Activated T-cell treated with anti-CD3 and anti-CD28 coated beads, Interleukin-2, amount 50 U/mL, for 72 hours (primary cell): ENCODE data around the gene EYA2. TPM values are rescaled to one million over a fixed set of nuclear protein-coding genes. Genes with fewer than 3 reads are reported as not detected.
"Not testable (repeated sequence)": the region's sequence is repeated elsewhere in the genome, so short reads cannot be mapped to it uniquely, and the experiment has no call there.

Source experiments
- ATAC-seq, 2 donors: fragments of 150-1000 bp; cut with Tn5 transposase; replicated peaks in 1 of 2; 2 replicates each; pipeline ENCODE4 v1.10.0; 2021; ENCODE audit warnings: moderate library complexity in 2 of 2, mild to moderate bottlenecking in 1 of 2
- DNase-seq, 2 donors: peaks; one replicate each; pipeline ENCODE4 v3.0.0; 2021 to 2022; ENCODE audit warnings: mixed read lengths in 1 of 2
- H3K27ac Mint-ChIP-seq: one replicate; pipeline ENCODE4 v1.8.0; 2022; ENCODE audit warnings: mild to moderate bottlenecking, moderate library complexity, mixed read lengths
- H3K27me3 Mint-ChIP-seq: one replicate; pipeline ENCODE4 v1.8.0; 2022; ENCODE audit warnings: low read depth, mixed read lengths
- H3K36me3 Mint-ChIP-seq, 2 donors: one replicate each; pipeline ENCODE4 v1.8.0; 2022; ENCODE audit warnings: mixed read lengths in 2 of 2, mild to moderate bottlenecking in 1 of 2; ENCODE audit not compliant: insufficient read depth in 2 of 2
- H3K4me1 Mint-ChIP-seq: one replicate; pipeline ENCODE4 v1.8.0; 2022; ENCODE audit warnings: low read depth, mixed read lengths
- H3K4me3 Mint-ChIP-seq, 2 donors: one replicate each; pipeline ENCODE4 v1.8.0; 2022; ENCODE audit warnings: mild to moderate bottlenecking in 2 of 2, mixed read lengths in 2 of 2, moderate library complexity in 2 of 2
- H3K9me3 Mint-ChIP-seq, 2 donors: one replicate each; pipeline ENCODE4 v1.8.0; 2022; ENCODE audit warnings: mixed read lengths in 2 of 2
- total RNA-seq, 2 donors: library from RNA; stranded (reverse); gene quantifications; one replicate each; pipeline ENCODE4 v1.2.3, GENCODE V29; 2022

EYA2 gene
- total RNA-seq, 2 donors from 2014 or later = 0.12 TPM; not detected in 1

GRCh38 chr20:47201074-47201730 is 306.6 kb downstream of the EYA2 start:
- DNase-seq (no peak), ATAC-seq (no peak)
- peaks cover 24% of the 10 kb centered on the region for H3K4me1 Mint-ChIP-seq
- no peaks in the 10 kb centered on the region for H3K9me3 Mint-ChIP-seq
- H3K27me3 Mint-ChIP-seq = no peaks in the 10 kb centered on the region
- no peak overlapping the region for H3K4me3 Mint-ChIP-seq
- no peak overlapping the region for H3K27ac Mint-ChIP-seq
- no peaks in the 10 kb centered on the region for H3K36me3 Mint-ChIP-seq

- DNase-seq = no peak
- Mint-ChIP-seq H3K4me3 (no peak overlapping the region), H3K9me3 (no peaks in the 10 kb centered on the region), H3K36me3 (no peaks in the 10 kb centered on the region), H3K4me1 (peaks cover 16% of the 10 kb centered on the region), H3K27ac (no peak overlapping the region), H3K27me3 (no peaks in the 10 kb centered on the region)
- no peak for ATAC-seq
Measured at GRCh38 chr20:47202733-47203667, 308.4 kb downstream of the EYA2 start.

- no peak overlapping the region for H3K27ac Mint-ChIP-seq
- no peaks in the 10 kb centered on the region for H3K36me3 Mint-ChIP-seq
- ATAC-seq = no peak
- no peaks in the 10 kb centered on the region for H3K9me3 Mint-ChIP-seq
- no peaks in the 10 kb centered on the region for H3K27me3 Mint-ChIP-seq
- H3K4me1 Mint-ChIP-seq = peaks cover 5% of the 10 kb centered on the region
- H3K4me3 Mint-ChIP-seq = no peak overlapping the region
- no peak for DNase-seq
Measured at GRCh38 chr20:47204008-47204849, 309.6 kb downstream of the EYA2 start.

GRCh38 chr20:47204850-47205122 is 310.1 kb downstream of the EYA2 start:
- H3K27me3 Mint-ChIP-seq, H3K27ac Mint-ChIP-seq, H3K9me3 Mint-ChIP-seq, H3K4me3 Mint-ChIP-seq, H3K4me1 Mint-ChIP-seq, ATAC-seq, DNase-seq, H3K36me3 Mint-ChIP-seq: not testable (repeated sequence)

- no peaks in the 10 kb centered on the region for H3K4me1 Mint-ChIP-seq
- H3K4me3 Mint-ChIP-seq = no peak overlapping the region
- ATAC-seq = peak in 1 of 2 donors; percentile 21
- no peak for DNase-seq
- no peaks in the 10 kb centered on the region for H3K27me3 Mint-ChIP-seq
- H3K9me3 Mint-ChIP-seq = no peaks in the 10 kb centered on the region
- peaks cover 0 to 6% of the 10 kb centered on the region in 2 donors for H3K36me3 Mint-ChIP-seq
- no peak overlapping the region for H3K27ac Mint-ChIP-seq
Measured at GRCh38 chr20:47205577-47206123, 311.0 kb downstream of the EYA2 start.

- not testable (repeated sequence) for DNase-seq, H3K36me3 Mint-ChIP-seq, H3K27ac Mint-ChIP-seq, H3K27me3 Mint-ChIP-seq, H3K4me1 Mint-ChIP-seq, ATAC-seq, H3K9me3 Mint-ChIP-seq, H3K4me3 Mint-ChIP-seq
Measured at GRCh38 chr20:47206552-47206951, 311.9 kb downstream of the EYA2 start.

- Mint-ChIP-seq H3K36me3 (peaks cover 0 to 6% of the 10 kb centered on the region in 2 donors), H3K4me1 (no peaks in the 10 kb centered on the region), H3K4me3 (no peak overlapping the region), H3K9me3 (no peaks in the 10 kb centered on the region), H3K27ac (no peak overlapping the region), H3K27me3 (no peaks in the 10 kb centered on the region)
- DNase-seq = no peak
- ATAC-seq = no peak
Measured at GRCh38 chr20:47206962-47207641, 312.5 kb downstream of the EYA2 start.

- Mint-ChIP-seq H3K36me3 (peaks cover 0 to 6% of the 10 kb centered on the region in 2 donors), H3K27ac (no peak overlapping the region), H3K9me3 (no peaks in the 10 kb centered on the region), H3K4me1 (no peaks in the 10 kb centered on the region), H3K4me3 (no peak overlapping the region), H3K27me3 (no peaks in the 10 kb centered on the region)
- ATAC-seq = no peak
- DNase-seq = no peak
Measured at GRCh38 chr20:47208534-47209174, 314.0 kb downstream of the EYA2 start.

- Mint-ChIP-seq H3K4me1 (no peaks in the 10 kb centered on the region), H3K4me3 (no peak overlapping the region), H3K9me3 (no peaks in the 10 kb centered on the region), H3K27me3 (no peaks in the 10 kb centered on the region), H3K27ac (no peak overlapping the region), H3K36me3 (peaks cover 0 to 6% of the 10 kb centered on the region in 2 donors)
- no peak for ATAC-seq
- DNase-seq = no peak
Measured at GRCh38 chr20:47209982-47210381, 315.3 kb downstream of the EYA2 start.

GRCh38 chr20:47210470-47210869 is 315.8 kb downstream of the EYA2 start:
- no peaks in the 10 kb centered on the region for H3K4me1 Mint-ChIP-seq
- H3K4me3 Mint-ChIP-seq = no peak overlapping the region

GRCh38 chr20:47211036-47211435 is 316.4 kb downstream of the EYA2 start:
- H3K4me1 Mint-ChIP-seq = no peaks in the 10 kb centered on the region
- no peaks in the 10 kb centered on the region for H3K27me3 Mint-ChIP-seq
- H3K9me3 Mint-ChIP-seq = no peaks in the 10 kb centered on the region
- ATAC-seq = no peak
- H3K4me3 Mint-ChIP-seq = no peak overlapping the region
- H3K36me3 Mint-ChIP-seq = peaks cover 3 to 10% of the 10 kb centered on the region in 2 donors
- DNase-seq = no peak
- H3K27ac Mint-ChIP-seq = no peak overlapping the region

More at GRCh38 chr20:47210470-47210869, 315.8 kb downstream of the EYA2 start:
- Mint-ChIP-seq H3K27ac (no peak overlapping the region), H3K36me3 (peaks cover 0 to 6% of the 10 kb centered on the region in 2 donors), H3K9me3 (no peaks in the 10 kb centered on the region), H3K27me3 (no peaks in the 10 kb centered on the region)
- DNase-seq = no peak
- no peak for ATAC-seq

GRCh38 chr20:47212606-47213207 is 318.1 kb downstream of the EYA2 start:
- no peak for DNase-seq
- H3K4me3 Mint-ChIP-seq = no peak overlapping the region
- H3K27me3 Mint-ChIP-seq = no peaks in the 10 kb centered on the region
- no peaks in the 10 kb centered on the region for H3K9me3 Mint-ChIP-seq
- H3K27ac Mint-ChIP-seq = no peak overlapping the region
- peaks cover 3 to 14% of the 10 kb centered on the region in 2 donors for H3K36me3 Mint-ChIP-seq
- no peak for ATAC-seq
- no peaks in the 10 kb centered on the region for H3K4me1 Mint-ChIP-seq
